Prostate gland (tissue), 2 donors: ENCODE measurements around the gene CCDC47. TPM values are rescaled to one million over a fixed set of nuclear protein-coding genes. Genes with fewer than 3 reads are reported as not detected.

Experiments used
- DNase-seq: peaks from one replicate; pipeline ENCODE4 v3.0.0-alpha.2; 2019; ENCODE audit warnings: low spot score
- H3K27ac ChIP-seq, 2 donors: fragments of 200-600 bp; sonication (generic); 2 replicates each; pipeline ENCODE4 v1.5.1; 2017 to 2019
- H3K27me3 ChIP-seq: fragments of 200-600 bp; sonication (generic); replicated peaks from 2 replicates; pipeline ENCODE4 v1.5.1; 2019; ENCODE audit not compliant: insufficient read depth
- H3K36me3 ChIP-seq, 2 donors: fragments of 200-600 bp; sonication (generic); 1 replicate in 1 of 2; 2 replicates in 1 of 2; pipeline versions ENCODE4 v1.5.1 to v1.8.1; 2017 to 2019
- H3K4me1 ChIP-seq: fragments of 200-600 bp; sonication (generic); replicated peaks from 2 replicates; pipeline ENCODE4 v1.5.1; 2019
- H3K4me3 ChIP-seq, 2 donors: fragments of 200-600 bp; sonication (generic); 2 replicates each; pipeline ENCODE4 v1.5.1; 2017 to 2019
- H3K9me3 ChIP-seq: fragments of 200-600 bp; sonication (generic); 2 replicates; pipeline ENCODE4 v1.5.1; 2017
- POLR2A ChIP-seq: fragments of 450-650 bp; IDR thresholded peaks from one replicate; pipeline ENCODE4 v1.6.1; 2016; ENCODE audit warnings: antibody characterized with exemption, mild to moderate bottlenecking
- POLR2AphosphoS5 ChIP-seq: sonication (generic); formaldehyde crosslinking; IDR thresholded peaks from one replicate; pipeline ENCODE4 v1.6.1; 2017; ENCODE audit warnings: antibody characterized with exemption
- WGBS: methylation state at CpG from one replicate; pipeline ENCODE4 v1.1.5; 2018; 5-methylcytosine and 5-hydroxymethylcytosine counted together
- intact Hi-C: fragments of 100-400 bp; cut with DNase I; formaldehyde crosslinking; loops from one replicate; pipeline ENCODE4 v1.14.2; 2022
- total RNA-seq, 2 donors: library from RNA; depleted of rRNA; stranded (reverse); fragments of >200 nt; gene quantifications; one replicate each; pipeline ENCODE4 v1.1.0, GENCODE V29; 2016
- TF ChIP-seq, protein P1 (sequence below), 4 experiments: fragments of 200-600 bp in 2 of 4; fragments of 450-650 bp in 2 of 4; sonication (generic) in 2 of 4; IDR thresholded peaks; 1 replicate in 3 of 4; 2 replicates in 1 of 4; pipeline ENCODE4 v1.5.1; 2016 to 2019; ENCODE audit warnings: antibody characterized with exemption in 4 of 4, mild to moderate bottlenecking in 2 of 4, moderate library complexity in 2 of 4

The CCDC47 gene
- total RNA-seq, 2 donors from 2014 or later, result 50.3 to 90.8 TPM

DNA sequence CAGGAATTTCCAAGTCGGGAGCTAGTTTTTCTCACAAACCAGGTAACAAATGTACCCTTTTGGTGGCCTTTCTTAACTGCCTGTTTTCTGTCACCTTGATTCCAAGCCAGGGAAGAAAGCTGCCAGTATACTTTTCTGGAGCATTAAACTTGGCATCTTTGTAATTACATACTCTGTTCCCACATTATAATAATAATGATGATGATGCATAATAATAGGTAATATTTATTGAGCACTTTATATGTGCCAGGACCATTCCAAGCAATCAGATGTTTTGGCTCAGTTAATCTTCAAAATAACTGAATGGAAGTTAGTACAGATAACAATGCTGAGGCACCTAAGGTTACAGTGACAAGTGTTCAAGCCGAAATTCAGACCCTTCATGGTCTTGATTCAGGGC lies 42.7 kb upstream of the CCDC47 start:
- H3K36me3 ChIP-seq, result peaks cover 50 to 55% of the 10 kb centered on the region in 2 donors
- intact Hi-C loops, result no loop called here
- 85% methylated on average over 2 of the region's 2 CpGs for WGBS

DNA sequence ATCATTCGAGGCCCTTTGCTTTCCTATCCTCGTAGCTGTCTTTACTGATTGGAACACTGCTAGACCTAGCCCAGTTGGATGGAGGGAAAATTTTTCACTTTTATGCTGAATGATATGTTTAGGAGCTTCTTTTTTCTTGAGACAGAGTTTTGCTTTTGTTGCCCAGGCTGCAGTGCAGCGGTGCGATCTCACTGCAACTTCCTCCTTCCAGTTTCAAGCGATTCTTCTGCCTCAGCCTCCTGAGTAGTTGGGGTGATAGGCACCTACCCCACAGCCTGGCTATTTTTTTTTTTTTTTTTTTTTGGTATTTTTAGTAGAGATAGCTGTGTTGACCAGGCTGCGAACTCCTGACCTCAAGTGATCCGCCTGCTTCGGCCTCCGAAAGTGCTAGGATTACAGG lies 36.6 kb upstream of the CCDC47 start:
- H3K27ac ChIP-seq, result no peak overlapping the region
- TF ChIP-seq POLR2A, result no peak
- no peak for TF ChIP-seq POLR2AphosphoS5
- TF ChIP-seq, protein P1, sequence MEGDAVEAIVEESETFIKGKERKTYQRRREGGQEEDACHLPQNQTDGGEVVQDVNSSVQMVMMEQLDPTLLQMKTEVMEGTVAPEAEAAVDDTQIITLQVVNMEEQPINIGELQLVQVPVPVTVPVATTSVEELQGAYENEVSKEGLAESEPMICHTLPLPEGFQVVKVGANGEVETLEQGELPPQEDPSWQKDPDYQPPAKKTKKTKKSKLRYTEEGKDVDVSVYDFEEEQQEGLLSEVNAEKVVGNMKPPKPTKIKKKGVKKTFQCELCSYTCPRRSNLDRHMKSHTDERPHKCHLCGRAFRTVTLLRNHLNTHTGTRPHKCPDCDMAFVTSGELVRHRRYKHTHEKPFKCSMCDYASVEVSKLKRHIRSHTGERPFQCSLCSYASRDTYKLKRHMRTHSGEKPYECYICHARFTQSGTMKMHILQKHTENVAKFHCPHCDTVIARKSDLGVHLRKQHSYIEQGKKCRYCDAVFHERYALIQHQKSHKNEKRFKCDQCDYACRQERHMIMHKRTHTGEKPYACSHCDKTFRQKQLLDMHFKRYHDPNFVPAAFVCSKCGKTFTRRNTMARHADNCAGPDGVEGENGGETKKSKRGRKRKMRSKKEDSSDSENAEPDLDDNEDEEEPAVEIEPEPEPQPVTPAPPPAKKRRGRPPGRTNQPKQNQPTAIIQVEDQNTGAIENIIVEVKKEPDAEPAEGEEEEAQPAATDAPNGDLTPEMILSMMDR (IDR thresholded peaks at IDR 0.05), result no peak
- intact Hi-C loops, result no loop called here
- DNase-seq, result no peak
- H3K36me3 ChIP-seq, result peaks cover 24 to 27% of the 10 kb centered on the region in 2 donors
- H3K27me3 ChIP-seq, result no peaks in the 10 kb centered on the region
- 87% methylated on average over 9 of the region's 9 CpGs for WGBS
- H3K4me1 ChIP-seq, result no peaks in the 10 kb centered on the region
- H3K4me3 ChIP-seq, result no peak overlapping the region
- H3K9me3 ChIP-seq, result no peaks in the 10 kb centered on the region

More for the DNA sequence above, 42.7 kb upstream of the CCDC47 start:
- no peaks in the 10 kb centered on the region for H3K4me1 ChIP-seq
- TF ChIP-seq POLR2A (no peak), POLR2AphosphoS5 (no peak)
- TF ChIP-seq, protein P1 (IDR thresholded peaks at IDR 0.05), result no peak
- H3K27me3 ChIP-seq, result no peaks in the 10 kb centered on the region
- H3K9me3 ChIP-seq, result no peaks in the 10 kb centered on the region
- H3K4me3 ChIP-seq, result no peak overlapping the region
- no peak overlapping the region for H3K27ac ChIP-seq
- no peak for DNase-seq

DNA sequence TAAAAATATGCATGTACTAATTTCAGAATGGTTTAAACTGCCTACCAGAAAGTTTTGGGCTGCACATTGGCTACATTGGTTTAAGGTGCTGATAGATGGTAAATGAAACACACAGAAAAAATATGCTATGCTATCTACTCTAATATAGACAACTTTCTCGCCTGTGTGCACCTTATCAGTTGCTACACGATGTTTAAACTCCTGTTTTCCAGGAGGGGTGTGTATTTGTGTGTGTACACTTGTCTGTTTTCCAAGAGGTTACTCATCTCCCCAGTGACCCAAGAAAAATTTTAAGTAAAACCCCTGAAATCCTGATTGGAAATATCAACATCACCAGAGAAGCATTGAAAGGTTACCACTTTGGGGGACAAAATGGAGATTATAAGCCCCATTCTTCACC lies 32.2 kb upstream of the CCDC47 start:
- H3K9me3 ChIP-seq, result no peaks in the 10 kb centered on the region
- H3K36me3 ChIP-seq, result peaks cover 6% of the 10 kb centered on the region in 2 donors
- WGBS, result 60% methylated on average over 2 of the region's 2 CpGs
- no peak for DNase-seq
- TF ChIP-seq POLR2A, result no peak
- TF ChIP-seq, protein P1 (IDR thresholded peaks at IDR 0.05), result no peak
- no peak for TF ChIP-seq POLR2AphosphoS5
- no peaks in the 10 kb centered on the region for H3K27me3 ChIP-seq
- intact Hi-C loops, result no loop called here
- H3K4me3 ChIP-seq, result no peak overlapping the region
- no peak overlapping the region for H3K27ac ChIP-seq
- H3K4me1 ChIP-seq, result no peaks in the 10 kb centered on the region

DNA sequence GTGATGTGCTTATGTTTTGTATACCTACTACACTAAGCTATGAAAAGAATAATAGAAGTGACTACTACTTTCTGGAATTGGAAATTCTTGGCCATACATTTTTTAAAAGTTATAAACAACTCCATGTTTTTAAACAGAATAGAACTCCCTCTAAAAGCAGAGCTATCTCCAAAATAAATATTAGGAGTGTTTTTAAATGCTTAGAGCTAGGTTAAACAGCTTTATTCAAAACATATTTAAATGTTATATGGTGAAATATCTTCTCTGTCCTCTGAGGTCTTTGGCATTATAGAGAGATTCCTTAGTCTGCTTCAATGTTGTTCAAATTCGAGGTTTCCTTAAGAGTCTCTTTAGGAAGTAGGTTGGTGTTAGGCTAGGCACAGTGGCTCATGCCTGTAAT lies 30.9 kb upstream of the CCDC47 start:
- no peaks in the 10 kb centered on the region for H3K27me3 ChIP-seq
- no peak overlapping the region for H3K4me3 ChIP-seq
- WGBS, result 96% methylated on average over 1 of the region's 1 CpG
- peaks cover 8 to 10% of the 10 kb centered on the region in 2 donors for H3K36me3 ChIP-seq
- H3K9me3 ChIP-seq, result no peaks in the 10 kb centered on the region
- H3K27ac ChIP-seq, result no peak overlapping the region
- DNase-seq, result no peak
- H3K4me1 ChIP-seq, result no peaks in the 10 kb centered on the region
- intact Hi-C loops, result no loop called here
- TF ChIP-seq, protein P1 (IDR thresholded peaks at IDR 0.05), result no peak
- TF ChIP-seq POLR2AphosphoS5, result no peak
- TF ChIP-seq POLR2A, result no peak

DNA sequence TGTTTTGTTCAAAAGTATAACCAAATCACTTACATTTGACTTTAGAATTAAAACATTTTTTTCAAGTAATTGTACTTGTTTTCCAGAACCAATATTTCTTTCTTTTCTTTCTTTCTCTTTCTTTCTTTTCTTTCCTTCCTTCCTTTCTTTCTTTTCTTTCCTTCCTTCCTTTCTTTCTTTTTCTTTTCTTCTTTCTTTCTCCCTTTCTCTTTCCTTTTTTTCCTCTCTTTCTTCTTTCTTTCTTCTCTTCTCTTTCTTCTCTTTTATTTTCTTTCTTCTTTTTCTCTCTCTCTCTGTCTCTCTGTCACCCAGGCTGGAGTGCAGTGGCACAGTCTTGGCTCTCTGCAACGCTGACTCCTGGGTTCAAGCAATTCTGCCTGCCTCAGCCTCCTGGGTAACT lies 27.4 kb upstream of the CCDC47 start:
- no peaks in the 10 kb centered on the region for H3K9me3 ChIP-seq
- TF ChIP-seq, protein P1 (IDR thresholded peaks at IDR 0.05), result no peak
- TF ChIP-seq POLR2AphosphoS5, result no peak
- no peak for TF ChIP-seq POLR2A
- 100% methylated on average over 1 of the region's 1 CpG for WGBS
- H3K27me3 ChIP-seq, result no peaks in the 10 kb centered on the region
- H3K4me3 ChIP-seq, result no peak overlapping the region
- intact Hi-C loops, result no loop called here
- peaks cover 11 to 14% of the 10 kb centered on the region in 2 donors for H3K36me3 ChIP-seq
- no peak for DNase-seq
- no peak overlapping the region for H3K27ac ChIP-seq
- no peaks in the 10 kb centered on the region for H3K4me1 ChIP-seq
